GM10248 (cell line): Measurements from ENCODE around the gene A1BG.
"Not testable (repeated sequence)": the region's sequence is repeated elsewhere in the genome, so short reads cannot be mapped to it uniquely, and the experiment has no call there.

ENCODE experiments used
- CTCF ChIA-PET: fragments of 300-600 bp; sonication (Branson Sonifier 250); formaldehyde crosslinking; extraction: SDS; loops from one replicate; lab custom pipeline; 2021; ENCODE audit warnings: antibody characterized with exemption; lab: Yijun Ruan, JAX
- POLR2A ChIA-PET: fragments of 350-650 bp; sonication (Branson Sonifier 250); formaldehyde crosslinking; extraction: SDS; loops from one replicate; lab custom pipeline; 2020; ENCODE audit warnings: antibody characterized with exemption; lab: Yijun Ruan, JAX
- DNase-seq: peaks from one replicate; pipeline ENCODE4 v3.0.0; 2012; ENCODE audit errors: extremely low spot score
- CTCF ChIP-seq: IDR thresholded peaks from 2 replicates; pipeline ENCODE4 v1.5.1; 2012; ENCODE audit warnings: mild to moderate bottlenecking, low read depth; ENCODE audit errors: extremely low read depth, missing control alignments, control extremely low read depth

A1BG gene

GRCh38 chr19:58318297-58318696 lies 35.0 kb downstream of the A1BG start:
- CTCF ChIA-PET, result interaction anchor here (1.0 to 1.2 kb wide), 2 partner anchors 8 to 9 kb away, joined by 4 read pairs; partner anchors contain the start of gene ZSCAN22
- POLR2A ChIA-PET, result interaction anchor here (0.9 kb wide), 1 partner anchor 8 kb away, joined by 4 read pairs; the partner anchor contains the start of gene ZSCAN22
- TF ChIP-seq CTCF, result no peak
- DNase-seq, result no peak

- ChIA-PET CTCF (interaction anchor here (0.8 to 1.2 kb wide), 3 partner anchors 9 to 65 kb away, joined by 3 to 5 read pairs (median 4); partner anchors contain the start of gene ZSCAN22), POLR2A (interaction anchor here (0.6 kb wide), 2 partner anchors 8 to 1035 kb away, joined by 3 read pairs; no protein-coding TSS in a partner anchor)
- no peak for TF ChIP-seq CTCF
- no peak for DNase-seq
Measured at GRCh38 chr19:58317476-58318072, 35.7 kb downstream of the A1BG start.

- ChIA-PET POLR2A (no interaction called here), CTCF (no interaction called here)
- TF ChIP-seq CTCF, result no peak
- DNase-seq, result no peak
Measured at GRCh38 chr19:58315580-58315979, 37.7 kb downstream of the A1BG start.

- CTCF ChIA-PET, result interaction anchor here (0.8 to 1.4 kb wide), 3 partner anchors 10 to 36 kb away, joined by 3 to 4 read pairs (median 3); no protein-coding TSS in a partner anchor
- DNase-seq, result no peak
- TF ChIP-seq CTCF, result no peak
- POLR2A ChIA-PET, result no interaction called here
Measured at GRCh38 chr19:58311345-58311865, 41.9 kb downstream of the A1BG start.

- CTCF ChIA-PET, result interaction anchor here (0.8 to 1.4 kb wide), 3 partner anchors 9 to 37 kb away, joined by 3 to 4 read pairs (median 3); no protein-coding TSS in a partner anchor
- DNase-seq, POLR2A ChIA-PET: not testable (repeated sequence)
Measured at GRCh38 chr19:58310685-58311084, 42.6 kb downstream of the A1BG start.

- ChIA-PET POLR2A (no interaction called here), CTCF (interaction anchor here (1.1 kb wide), 1 partner anchor 21 kb away, joined by 4 read pairs; no protein-coding TSS in a partner anchor)
- no peak for DNase-seq
- no peak for TF ChIP-seq CTCF
Measured at GRCh38 chr19:58307736-58308135, 45.6 kb downstream of the A1BG start.

- CTCF ChIA-PET, result interaction anchor here (1.0 to 1.6 kb wide), 2 partner anchors 16 to 20 kb away, joined by 3 to 5 read pairs; no protein-coding TSS in a partner anchor
- POLR2A ChIA-PET, result interaction anchor here (0.6 to 1.5 kb wide), 2 partner anchors 19 to 21 kb away, joined by 4 to 5 read pairs; partner anchors contain the start of gene ZSCAN22
- DNase-seq, result peak; percentile 33
- no peak for TF ChIP-seq CTCF
Measured at GRCh38 chr19:58305932-58306323, 47.4 kb downstream of the A1BG start.
